Measurements from ENCODE around the gene ARHGAP42.

ARHGAP42 gene

GRCh38 chr11:100683126-100683525 lies 4.0 kb upstream of the ARHGAP42 start:
- no peak for DNase-seq

GRCh38 chr11:100684101-100685065 lies 2.7 kb upstream of the ARHGAP42 start:
- DNase-seq: no peak

- DNase-seq: no peak
Observed at GRCh38 chr11:100686476-100687053, 523 bp upstream of the ARHGAP42 start.

GRCh38 chr11:100687630-100688395 lies 725 bp downstream of the ARHGAP42 start:
- no peak for DNase-seq

GRCh38 chr11:100689141-100689540 lies 2.1 kb downstream of the ARHGAP42 start:
- no peak for DNase-seq

- DNase-seq: no peak
Observed at GRCh38 chr11:100691896-100692653, 5.0 kb downstream of the ARHGAP42 start.

GRCh38 chr11:100695911-100696310 lies 8.8 kb downstream of the ARHGAP42 start:
- DNase-seq: no peak

GRCh38 chr11:100703139-100703538 lies 16.1 kb downstream of the ARHGAP42 start:
- DNase-seq: no peak

- DNase-seq: no peak
Observed at GRCh38 chr11:100703801-100704575, 16.9 kb downstream of the ARHGAP42 start.

- DNase-seq: no peak
Observed at GRCh38 chr11:100705447-100705846, 18.4 kb downstream of the ARHGAP42 start.

- DNase-seq: no peak
Observed at GRCh38 chr11:100706179-100706578, 19.1 kb downstream of the ARHGAP42 start.

GRCh38 chr11:100709233-100709957 lies 22.3 kb downstream of the ARHGAP42 start:
- DNase-seq: no peak

GRCh38 chr11:100711984-100712383 lies 24.9 kb downstream of the ARHGAP42 start:
- DNase-seq: no peak

- DNase-seq: no peak
Observed at GRCh38 chr11:100712583-100712982, 25.5 kb downstream of the ARHGAP42 start.

GRCh38 chr11:100715165-100715761 lies 28.2 kb downstream of the ARHGAP42 start:
- DNase-seq: no peak

GRCh38 chr11:100716838-100717237 lies 29.8 kb downstream of the ARHGAP42 start:
- no peak for DNase-seq

GRCh38 chr11:100719362-100719761 lies 32.3 kb downstream of the ARHGAP42 start:
- no peak for DNase-seq

- DNase-seq: no peak
Observed at GRCh38 chr11:100719809-100720221, 32.7 kb downstream of the ARHGAP42 start.

GRCh38 chr11:100726680-100727079 lies 39.6 kb downstream of the ARHGAP42 start:
- no peak for DNase-seq

GRCh38 chr11:100727410-100727809 lies 40.3 kb downstream of the ARHGAP42 start:
- DNase-seq: no peak

- no peak for DNase-seq
Observed at GRCh38 chr11:100730266-100730665, 43.2 kb downstream of the ARHGAP42 start.
